ENCODE results near the gene RCBTB2.
"Not testable (repeated sequence)": the region's sequence is repeated elsewhere in the genome, so short reads cannot be mapped to it uniquely, and the experiment has no call there.

The RCBTB2 gene

GRCh38 chr13:48532506-48533499, at the start of gene RCBTB2:
Gene RCBTB2, minus strand, starts transcription at chr13:48533080. Its CDS starts 11,141 bp downstream, at chr13:48521939.
- peak; percentile 97 for DNase-seq

GRCh38 chr13:48582084-48582483, 49.2 kb upstream of the RCBTB2 start:
- no peak for DNase-seq

- DNase-seq = no peak
These were observed 48.0 kb upstream of the RCBTB2 start for GRCh38 chr13:48580896-48581295.

GRCh38 chr13:48580185-48580803, 47.4 kb upstream of the RCBTB2 start:
- peak; percentile 61 for DNase-seq

GRCh38 chr13:48579919-48580180, 47.0 kb upstream of the RCBTB2 start:
- not testable (repeated sequence) for DNase-seq

- no peak for DNase-seq
These were observed 46.5 kb upstream of the RCBTB2 start for GRCh38 chr13:48579165-48579918.

- DNase-seq = no peak
These were observed 45.8 kb upstream of the RCBTB2 start for GRCh38 chr13:48578516-48579164.

- no peak for DNase-seq
These were observed 43.6 kb upstream of the RCBTB2 start for GRCh38 chr13:48576448-48577010.

- no peak for DNase-seq
These were observed 42.2 kb upstream of the RCBTB2 start for GRCh38 chr13:48575031-48575430.

- DNase-seq = no peak
These were observed 41.3 kb upstream of the RCBTB2 start for GRCh38 chr13:48574041-48574796.

- no peak for DNase-seq
These were observed 40.5 kb upstream of the RCBTB2 start for GRCh38 chr13:48573213-48574007.

- peak; percentile 82 for DNase-seq
These were observed 38.4 kb upstream of the RCBTB2 start for GRCh38 chr13:48571126-48571913.

GRCh38 chr13:48570216-48570828, 37.4 kb upstream of the RCBTB2 start:
- DNase-seq = no peak

GRCh38 chr13:48569104-48569666, 36.3 kb upstream of the RCBTB2 start:
- DNase-seq = no peak

- no peak for DNase-seq
These were observed 35.7 kb upstream of the RCBTB2 start for GRCh38 chr13:48568370-48569103.

GRCh38 chr13:48567515-48568369, 34.9 kb upstream of the RCBTB2 start:
- no peak for DNase-seq

- DNase-seq = no peak
These were observed 31.2 kb upstream of the RCBTB2 start for GRCh38 chr13:48564056-48564455.

GRCh38 chr13:48563626-48564025, 30.7 kb upstream of the RCBTB2 start:
- no peak for DNase-seq

All from fibroblast of upper back skin (primary cell).